ENCODE results near the gene HYAL4.
"Not testable (repeated sequence)": the region's sequence is repeated elsewhere in the genome, so short reads cannot be mapped to it uniquely, and the experiment has no call there.

HYAL4 gene

GRCh38 chr7:123883154-123883553 lies 38.2 kb downstream of the HYAL4 start:
- Histone ChIP-seq H3K36me3 (replicated peaks) (no peaks in the 10 kb centered on the region), H3K27ac (no peak overlapping the region), H3K27me3 (replicated peaks) (no peaks in the 10 kb centered on the region), H3K4me3 (ENCODE audit: low read depth, low read length) (no peak overlapping the region)
- DNase-seq: no peak
- TF ChIP-seq CTCF (IDR thresholded peaks at IDR 0.05; ENCODE audit: low read depth, low read length, missing control alignments): no peak
- in situ Hi-C loops (cut with HindIII; ENCODE audit: low pct_ligation_motif_present, low sequenced_read_pairs): no loop called here

DNA sequence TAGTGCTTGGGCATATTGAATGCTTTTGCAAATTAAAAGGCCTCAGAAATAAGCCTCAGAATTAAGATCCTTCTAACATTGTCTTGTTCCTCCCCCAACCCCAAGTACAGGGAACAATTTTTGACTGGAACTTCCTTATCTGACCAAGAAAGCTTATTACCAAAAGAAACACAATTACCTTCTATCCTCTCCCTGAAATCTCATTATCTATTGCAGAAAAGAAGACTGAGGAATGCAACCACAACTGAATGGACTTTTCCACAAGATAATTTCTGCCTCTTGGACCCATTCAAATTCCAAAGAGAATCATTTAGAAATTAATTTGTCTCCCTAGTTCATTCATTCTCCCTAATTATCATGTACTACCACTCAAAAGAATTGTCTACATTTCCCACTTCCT lies 43.2 kb downstream of the HYAL4 start:
- H3K36me3 ChIP-seq (replicated peaks): no peaks in the 10 kb centered on the region
- H3K27ac ChIP-seq: no peak overlapping the region
- no peak for TF ChIP-seq CTCF (IDR thresholded peaks at IDR 0.05; ENCODE audit: low read depth, low read length, missing control alignments)
- no peak overlapping the region for H3K4me3 ChIP-seq (ENCODE audit: low read depth, low read length)
- DNase-seq: no peak
- no peaks in the 10 kb centered on the region for H3K27me3 ChIP-seq (replicated peaks)
- in situ Hi-C loops (cut with HindIII; ENCODE audit: low pct_ligation_motif_present, low sequenced_read_pairs): no loop called here

- H3K36me3 ChIP-seq (replicated peaks); H3K27ac ChIP-seq; H3K4me3 ChIP-seq (ENCODE audit: low read depth, low read length); DNase-seq; in situ Hi-C loops (cut with HindIII; ENCODE audit: low pct_ligation_motif_present, low sequenced_read_pairs); H3K27me3 ChIP-seq (replicated peaks): not testable (repeated sequence)
These were observed 49.8 kb downstream of the HYAL4 start for GRCh38 chr7:123894753-123895152.

GRCh38 chr7:123901101-123901500 lies 56.1 kb downstream of the HYAL4 start:
- Histone ChIP-seq H3K27me3 (replicated peaks) (no peaks in the 10 kb centered on the region), H3K36me3 (replicated peaks) (no peaks in the 10 kb centered on the region), H3K4me3 (ENCODE audit: low read depth, low read length) (no peak overlapping the region), H3K27ac (no peak overlapping the region)
- TF ChIP-seq CTCF (IDR thresholded peaks at IDR 0.05; ENCODE audit: low read depth, low read length, missing control alignments): no peak
- no peak for DNase-seq
- in situ Hi-C loops (cut with HindIII; ENCODE audit: low pct_ligation_motif_present, low sequenced_read_pairs): no loop called here

DNA sequence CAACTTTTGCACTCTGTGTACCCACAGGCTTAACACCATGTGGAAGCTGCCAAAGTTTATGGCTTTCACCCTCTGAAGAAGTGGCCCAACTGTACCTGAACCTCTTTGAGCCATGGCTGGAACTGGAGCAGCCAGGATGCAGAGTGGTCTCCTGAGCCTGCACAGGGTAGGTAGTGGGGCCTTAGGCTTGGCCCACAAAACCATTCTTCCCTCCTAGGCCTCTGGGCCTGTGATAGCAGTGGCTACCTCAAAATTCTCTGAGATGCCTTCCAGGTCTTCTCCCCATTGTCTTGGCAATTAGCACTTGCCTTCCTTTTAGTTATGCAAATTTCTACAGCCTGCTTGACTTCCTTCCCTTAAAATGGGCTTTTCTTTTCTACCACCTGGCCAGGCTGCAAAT lies 60.7 kb downstream of the HYAL4 start:
- no peak overlapping the region for H3K4me3 ChIP-seq (ENCODE audit: low read depth, low read length)
- no peaks in the 10 kb centered on the region for H3K36me3 ChIP-seq (replicated peaks)
- DNase-seq: no peak
- no peaks in the 10 kb centered on the region for H3K27me3 ChIP-seq (replicated peaks)
- TF ChIP-seq CTCF (IDR thresholded peaks at IDR 0.05; ENCODE audit: low read depth, low read length, missing control alignments): no peak
- H3K27ac ChIP-seq: no peak overlapping the region
- in situ Hi-C loops (cut with HindIII; ENCODE audit: low pct_ligation_motif_present, low sequenced_read_pairs): no loop called here

DNA sequence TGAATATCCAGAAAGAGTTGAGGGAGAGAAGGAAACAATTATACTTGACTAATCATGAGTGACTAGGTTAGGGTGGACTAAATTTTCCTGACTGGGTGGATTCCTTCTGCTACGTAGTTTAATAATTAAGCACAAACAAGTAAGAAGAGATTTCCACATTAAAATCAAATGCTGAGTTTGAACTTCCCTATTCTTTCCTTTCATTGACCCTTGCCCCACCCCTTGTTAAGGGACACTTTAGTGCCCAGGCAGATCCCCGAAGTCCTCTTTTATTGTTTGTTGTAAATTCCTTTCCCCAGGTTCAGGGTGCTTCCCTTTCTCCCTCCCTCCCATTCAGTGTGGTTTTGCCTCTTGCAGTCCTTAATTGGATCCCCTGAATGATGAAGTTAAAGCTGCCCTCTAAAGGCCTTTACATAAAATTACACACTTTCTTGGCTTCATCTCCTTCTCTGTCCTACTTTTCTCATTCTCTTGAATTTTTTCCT lies 71.3 kb downstream of the HYAL4 start:
- DNase-seq: no peak

More for the DNA sequence above, 71.3 kb downstream of the HYAL4 start:
- peak; percentile 35 for TF ChIP-seq CTCF (IDR thresholded peaks at IDR 0.05; ENCODE audit: low read depth, low read length, missing control alignments)
- Histone ChIP-seq H3K4me3 (ENCODE audit: low read depth, low read length) (no peak overlapping the region), H3K27me3 (replicated peaks) (no peaks in the 10 kb centered on the region), H3K27ac (no peak overlapping the region), H3K36me3 (replicated peaks) (no peaks in the 10 kb centered on the region)
- in situ Hi-C loops (cut with HindIII; ENCODE audit: low pct_ligation_motif_present, low sequenced_read_pairs): no loop called here
